ENCODE results near the gene KIAA0930. TPM values are rescaled to one million over a fixed set of nuclear protein-coding genes. Genes with fewer than 3 reads are reported as not detected.

KIAA0930 gene
- total and polyA plus RNA-seq, 2 of the 4 experiments (the other 2 are of a cell fraction) = 25.3 to 34.1 TPM

GRCh38 chr22:45238957-45239680, 1.6 kb downstream of the KIAA0930 start (continued):
- TF ChIP-seq, protein P1, sequence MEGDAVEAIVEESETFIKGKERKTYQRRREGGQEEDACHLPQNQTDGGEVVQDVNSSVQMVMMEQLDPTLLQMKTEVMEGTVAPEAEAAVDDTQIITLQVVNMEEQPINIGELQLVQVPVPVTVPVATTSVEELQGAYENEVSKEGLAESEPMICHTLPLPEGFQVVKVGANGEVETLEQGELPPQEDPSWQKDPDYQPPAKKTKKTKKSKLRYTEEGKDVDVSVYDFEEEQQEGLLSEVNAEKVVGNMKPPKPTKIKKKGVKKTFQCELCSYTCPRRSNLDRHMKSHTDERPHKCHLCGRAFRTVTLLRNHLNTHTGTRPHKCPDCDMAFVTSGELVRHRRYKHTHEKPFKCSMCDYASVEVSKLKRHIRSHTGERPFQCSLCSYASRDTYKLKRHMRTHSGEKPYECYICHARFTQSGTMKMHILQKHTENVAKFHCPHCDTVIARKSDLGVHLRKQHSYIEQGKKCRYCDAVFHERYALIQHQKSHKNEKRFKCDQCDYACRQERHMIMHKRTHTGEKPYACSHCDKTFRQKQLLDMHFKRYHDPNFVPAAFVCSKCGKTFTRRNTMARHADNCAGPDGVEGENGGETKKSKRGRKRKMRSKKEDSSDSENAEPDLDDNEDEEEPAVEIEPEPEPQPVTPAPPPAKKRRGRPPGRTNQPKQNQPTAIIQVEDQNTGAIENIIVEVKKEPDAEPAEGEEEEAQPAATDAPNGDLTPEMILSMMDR (conservative IDR thresholded peaks at IDR 0.05; ENCODE audit: low read depth, low read length) = no peak
